Gastrocnemius medialis (tissue), 4 donors: Measurements from ENCODE around the gene PLPPR4.

Source experiments
- POLR2A ChIP-seq, 2 donors: fragments of 450-650 bp; IDR thresholded peaks; one replicate each; pipeline ENCODE4 v1.6.1; 2017; ENCODE audit warnings: antibody characterized with exemption in 2 of 2, mild to moderate bottlenecking in 2 of 2, moderate library complexity in 2 of 2
- TF ChIP-seq, protein P1 (sequence below), 5 experiments: fragments of 450-650 bp in 3 of 5; fragments of 200-600 bp in 2 of 5; sonication (generic) in 2 of 5; IDR thresholded peaks in 4 of 5; conservative IDR thresholded peaks in 1 of 5; 1 replicate in 4 of 5; 2 replicates in 1 of 5; pipeline ENCODE4 v1.5.1; 2016 to 2019; ENCODE audit warnings: antibody characterized with exemption in 5 of 5, mild to moderate bottlenecking in 3 of 5, moderate library complexity in 3 of 5

DNA sequence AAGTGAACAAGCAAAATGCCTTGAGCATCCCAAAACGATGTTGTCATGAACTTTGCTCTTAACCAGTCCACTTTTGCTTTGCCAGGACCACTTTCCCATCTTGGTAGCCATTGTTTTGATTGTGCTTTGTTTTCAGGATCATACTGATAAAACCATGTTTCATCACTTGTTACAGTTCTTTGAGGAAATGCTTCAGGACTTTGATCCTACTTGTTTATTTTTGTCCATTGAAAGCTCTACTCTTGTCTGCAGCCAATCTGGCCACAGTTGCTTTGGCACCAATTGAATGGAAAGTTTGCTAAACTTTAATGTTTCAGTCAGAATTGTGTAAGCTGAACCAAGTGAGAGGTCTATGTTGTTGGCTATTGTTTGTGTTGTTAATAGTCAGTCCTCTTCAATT lies 12.8 kb downstream of the PLPPR4 start:
- TF ChIP-seq, protein P1, sequence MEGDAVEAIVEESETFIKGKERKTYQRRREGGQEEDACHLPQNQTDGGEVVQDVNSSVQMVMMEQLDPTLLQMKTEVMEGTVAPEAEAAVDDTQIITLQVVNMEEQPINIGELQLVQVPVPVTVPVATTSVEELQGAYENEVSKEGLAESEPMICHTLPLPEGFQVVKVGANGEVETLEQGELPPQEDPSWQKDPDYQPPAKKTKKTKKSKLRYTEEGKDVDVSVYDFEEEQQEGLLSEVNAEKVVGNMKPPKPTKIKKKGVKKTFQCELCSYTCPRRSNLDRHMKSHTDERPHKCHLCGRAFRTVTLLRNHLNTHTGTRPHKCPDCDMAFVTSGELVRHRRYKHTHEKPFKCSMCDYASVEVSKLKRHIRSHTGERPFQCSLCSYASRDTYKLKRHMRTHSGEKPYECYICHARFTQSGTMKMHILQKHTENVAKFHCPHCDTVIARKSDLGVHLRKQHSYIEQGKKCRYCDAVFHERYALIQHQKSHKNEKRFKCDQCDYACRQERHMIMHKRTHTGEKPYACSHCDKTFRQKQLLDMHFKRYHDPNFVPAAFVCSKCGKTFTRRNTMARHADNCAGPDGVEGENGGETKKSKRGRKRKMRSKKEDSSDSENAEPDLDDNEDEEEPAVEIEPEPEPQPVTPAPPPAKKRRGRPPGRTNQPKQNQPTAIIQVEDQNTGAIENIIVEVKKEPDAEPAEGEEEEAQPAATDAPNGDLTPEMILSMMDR (IDR thresholded peaks at IDR 0.05 in 4 of 5, conservative IDR thresholded peaks at IDR 0.05 in 1 of 5): no peak
- no peak for TF ChIP-seq POLR2A (IDR thresholded peaks at IDR 0.05)
